ENCODE results near the gene CCDC180. TPM values are rescaled to one million over a fixed set of nuclear protein-coding genes. Genes with fewer than 3 reads are reported as not detected.

The CCDC180 gene
- total and polyA plus RNA-seq, 9 of the 15 experiments (the other 6 are each of a cell fraction or from before 2014, with no cell fraction given), result 0.56 to 4.2 (median 2.5) TPM

DNA sequence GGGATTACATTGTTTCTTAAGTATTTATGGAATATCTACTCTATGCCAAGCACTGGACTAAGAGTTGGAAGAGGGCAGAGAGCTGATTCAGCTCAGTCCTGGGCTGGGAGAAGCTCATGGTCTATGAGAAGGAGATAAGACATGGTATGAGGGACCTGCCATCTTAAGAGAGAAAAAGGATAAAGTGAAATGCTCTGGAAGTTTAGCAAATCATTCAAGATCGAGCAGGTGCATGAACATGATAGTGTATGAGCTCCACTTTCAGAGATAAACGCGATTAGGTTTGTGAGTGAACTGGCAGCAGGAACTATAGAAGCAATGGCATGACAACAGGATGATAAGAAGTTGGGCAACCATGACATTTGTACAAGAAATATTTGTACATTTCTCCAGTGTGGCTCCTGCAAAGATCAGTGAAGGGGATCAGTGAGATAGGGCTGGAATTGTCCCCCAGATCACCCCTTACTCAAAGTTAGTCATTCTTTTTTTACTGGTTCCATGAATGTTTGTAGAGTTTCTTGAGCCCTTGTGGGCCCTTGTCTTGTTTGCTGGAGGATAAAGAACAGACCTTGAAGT lies 26.6 kb upstream of the CCDC180 start (continued):
- TF ChIP-seq, protein P1, sequence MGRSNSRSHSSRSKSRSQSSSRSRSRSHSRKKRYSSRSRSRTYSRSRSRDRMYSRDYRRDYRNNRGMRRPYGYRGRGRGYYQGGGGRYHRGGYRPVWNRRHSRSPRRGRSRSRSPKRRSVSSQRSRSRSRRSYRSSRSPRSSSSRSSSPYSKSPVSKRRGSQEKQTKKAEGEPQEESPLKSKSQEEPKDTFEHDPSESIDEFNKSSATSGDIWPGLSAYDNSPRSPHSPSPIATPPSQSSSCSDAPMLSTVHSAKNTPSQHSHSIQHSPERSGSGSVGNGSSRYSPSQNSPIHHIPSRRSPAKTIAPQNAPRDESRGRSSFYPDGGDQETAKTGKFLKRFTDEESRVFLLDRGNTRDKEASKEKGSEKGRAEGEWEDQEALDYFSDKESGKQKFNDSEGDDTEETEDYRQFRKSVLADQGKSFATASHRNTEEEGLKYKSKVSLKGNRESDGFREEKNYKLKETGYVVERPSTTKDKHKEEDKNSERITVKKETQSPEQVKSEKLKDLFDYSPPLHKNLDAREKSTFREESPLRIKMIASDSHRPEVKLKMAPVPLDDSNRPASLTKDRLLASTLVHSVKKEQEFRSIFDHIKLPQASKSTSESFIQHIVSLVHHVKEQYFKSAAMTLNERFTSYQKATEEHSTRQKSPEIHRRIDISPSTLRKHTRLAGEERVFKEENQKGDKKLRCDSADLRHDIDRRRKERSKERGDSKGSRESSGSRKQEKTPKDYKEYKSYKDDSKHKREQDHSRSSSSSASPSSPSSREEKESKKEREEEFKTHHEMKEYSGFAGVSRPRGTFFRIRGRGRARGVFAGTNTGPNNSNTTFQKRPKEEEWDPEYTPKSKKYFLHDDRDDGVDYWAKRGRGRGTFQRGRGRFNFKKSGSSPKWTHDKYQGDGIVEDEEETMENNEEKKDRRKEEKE (IDR thresholded peaks at IDR 0.05; ENCODE audit: borderline replicate concordance in 1 of 2, control insufficient read depth in 1 of 2, low read depth in 2 of 2, low read length in 1 of 2), result no peak
- TF ChIP-seq MTA2 (IDR thresholded peaks at IDR 0.05; ENCODE audit: low read depth) (peak; percentile 69), HDAC8 (tag; IDR thresholded peaks at IDR 0.05) (no peak), NUFIP1 (IDR thresholded peaks at IDR 0.05; ENCODE audit: partially characterized antibody) (no peak), EP300 (IDR thresholded peaks at IDR 0.05; ENCODE audit: low read length) (peak; percentile 69), MIER1 (IDR thresholded peaks at IDR 0.05; ENCODE audit: low read depth) (no peak), ETV1 (tag; conservative IDR thresholded peaks at IDR 0.05; ENCODE audit: low read depth) (no peak), CCNT2 (IDR thresholded peaks at IDR 0.05; ENCODE audit: borderline replicate concordance, extremely low read depth, insufficient read length, low read depth, low read length) (peak; percentile 69), XRCC5 (IDR thresholded peaks at IDR 0.05; ENCODE audit: low read depth, low read length) (no peak)
- TF ChIP-seq, protein P2, sequence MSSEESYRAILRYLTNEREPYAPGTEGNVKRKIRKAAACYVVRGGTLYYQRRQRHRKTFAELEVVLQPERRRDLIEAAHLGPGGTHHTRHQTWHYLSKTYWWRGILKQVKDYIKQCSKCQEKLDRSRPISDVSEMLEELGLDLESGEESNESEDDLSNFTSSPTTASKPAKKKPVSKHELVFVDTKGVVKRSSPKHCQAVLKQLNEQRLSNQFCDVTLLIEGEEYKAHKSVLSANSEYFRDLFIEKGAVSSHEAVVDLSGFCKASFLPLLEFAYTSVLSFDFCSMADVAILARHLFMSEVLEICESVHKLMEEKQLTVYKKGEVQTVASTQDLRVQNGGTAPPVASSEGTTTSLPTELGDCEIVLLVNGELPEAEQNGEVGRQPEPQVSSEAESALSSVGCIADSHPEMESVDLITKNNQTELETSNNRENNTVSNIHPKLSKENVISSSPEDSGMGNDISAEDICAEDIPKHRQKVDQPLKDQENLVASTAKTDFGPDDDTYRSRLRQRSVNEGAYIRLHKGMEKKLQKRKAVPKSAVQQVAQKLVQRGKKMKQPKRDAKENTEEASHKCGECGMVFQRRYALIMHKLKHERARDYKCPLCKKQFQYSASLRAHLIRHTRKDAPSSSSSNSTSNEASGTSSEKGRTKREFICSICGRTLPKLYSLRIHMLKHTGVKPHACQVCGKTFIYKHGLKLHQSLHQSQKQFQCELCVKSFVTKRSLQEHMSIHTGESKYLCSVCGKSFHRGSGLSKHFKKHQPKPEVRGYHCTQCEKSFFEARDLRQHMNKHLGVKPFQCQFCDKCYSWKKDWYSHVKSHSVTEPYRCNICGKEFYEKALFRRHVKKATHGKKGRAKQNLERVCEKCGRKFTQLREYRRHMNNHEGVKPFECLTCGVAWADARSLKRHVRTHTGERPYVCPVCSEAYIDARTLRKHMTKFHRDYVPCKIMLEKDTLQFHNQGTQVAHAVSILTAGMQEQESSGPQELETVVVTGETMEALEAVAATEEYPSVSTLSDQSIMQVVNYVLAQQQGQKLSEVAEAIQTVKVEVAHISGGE (CRISPR knock-in tag; IDR thresholded peaks at IDR 0.05), result no peak
- TF ChIP-seq, protein P3, sequence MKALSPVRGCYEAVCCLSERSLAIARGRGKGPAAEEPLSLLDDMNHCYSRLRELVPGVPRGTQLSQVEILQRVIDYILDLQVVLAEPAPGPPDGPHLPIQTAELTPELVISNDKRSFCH (CRISPR knock-in tag; IDR thresholded peaks at IDR 0.05), result no peak
- TF ChIP-seq, protein P3 (tag; IDR thresholded peaks at IDR 0.05), result 0 out of 2 replicates have a peak, but pooled peaks have one; percentile 19

Measured in K562 (cell line).